ENCODE data around the gene SPRY4.

- TF ChIP-seq CTCF (IDR thresholded peaks at IDR 0.05): no peak
- TF ChIP-seq POLR2A (IDR thresholded peaks at IDR 0.05; ENCODE audit: low read depth): no peak
- TF ChIP-seq EP300 (IDR thresholded peaks at IDR 0.05): no peak
- TF ChIP-seq POLR2AphosphoS5 (IDR thresholded peaks at IDR 0.05): no peak
Measured at GRCh38 chr5:142298789-142299188, 26.0 kb downstream of the SPRY4 start.

Data from esophagus muscularis mucosa (tissue), 4 donors.